ENCODE measurements around the gene PPP2R2D.

PPP2R2D gene

DNA sequence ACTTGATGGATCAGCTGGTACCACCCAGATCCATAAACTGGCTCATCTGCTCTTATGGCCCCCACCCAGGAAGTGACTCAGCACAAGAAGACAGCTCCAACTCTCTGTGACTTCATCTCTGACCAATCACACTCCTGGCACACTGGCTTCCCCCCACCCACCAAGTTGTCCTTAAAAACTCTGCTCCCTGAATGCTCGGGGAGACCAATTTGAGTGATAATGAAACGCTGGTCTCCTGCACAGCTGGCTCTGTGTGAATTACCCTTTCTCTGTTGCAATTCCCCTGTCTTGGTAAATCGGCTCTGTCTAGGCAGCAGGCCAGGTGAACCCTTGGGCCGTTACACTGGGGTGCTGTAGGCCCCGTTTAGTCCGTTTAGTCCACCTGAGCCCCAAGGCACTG, 104.3 kb downstream of the PPP2R2D start:
- TF ChIP-seq CSDC2 (CRISPR knock-in tag; IDR thresholded peaks at IDR 0.05) (no peak), PPARA (CRISPR knock-in tag; IDR thresholded peaks at IDR 0.05; ENCODE audit: borderline replicate concordance) (no peak), ZFP30 (CRISPR knock-in tag; IDR thresholded peaks at IDR 0.05) (no peak), ESRRG (CRISPR knock-in tag; IDR thresholded peaks at IDR 0.05) (no peak), ZNF565 (CRISPR knock-in tag; conservative IDR thresholded peaks at IDR 0.05; ENCODE audit: low read depth) (no peak), ZC3H10 (CRISPR knock-in tag; IDR thresholded peaks at IDR 0.05) (no peak), SNAI2 (CRISPR knock-in tag; IDR thresholded peaks at IDR 0.05) (no peak), TCF4 (CRISPR knock-in tag; IDR thresholded peaks at IDR 0.05; ENCODE audit: borderline replicate concordance) (no peak), ISL1 (CRISPR knock-in tag; IDR thresholded peaks at IDR 0.05) (no peak), OSR1 (CRISPR knock-in tag; IDR thresholded peaks at IDR 0.05) (no peak)
- TF ChIP-seq, protein P1, sequence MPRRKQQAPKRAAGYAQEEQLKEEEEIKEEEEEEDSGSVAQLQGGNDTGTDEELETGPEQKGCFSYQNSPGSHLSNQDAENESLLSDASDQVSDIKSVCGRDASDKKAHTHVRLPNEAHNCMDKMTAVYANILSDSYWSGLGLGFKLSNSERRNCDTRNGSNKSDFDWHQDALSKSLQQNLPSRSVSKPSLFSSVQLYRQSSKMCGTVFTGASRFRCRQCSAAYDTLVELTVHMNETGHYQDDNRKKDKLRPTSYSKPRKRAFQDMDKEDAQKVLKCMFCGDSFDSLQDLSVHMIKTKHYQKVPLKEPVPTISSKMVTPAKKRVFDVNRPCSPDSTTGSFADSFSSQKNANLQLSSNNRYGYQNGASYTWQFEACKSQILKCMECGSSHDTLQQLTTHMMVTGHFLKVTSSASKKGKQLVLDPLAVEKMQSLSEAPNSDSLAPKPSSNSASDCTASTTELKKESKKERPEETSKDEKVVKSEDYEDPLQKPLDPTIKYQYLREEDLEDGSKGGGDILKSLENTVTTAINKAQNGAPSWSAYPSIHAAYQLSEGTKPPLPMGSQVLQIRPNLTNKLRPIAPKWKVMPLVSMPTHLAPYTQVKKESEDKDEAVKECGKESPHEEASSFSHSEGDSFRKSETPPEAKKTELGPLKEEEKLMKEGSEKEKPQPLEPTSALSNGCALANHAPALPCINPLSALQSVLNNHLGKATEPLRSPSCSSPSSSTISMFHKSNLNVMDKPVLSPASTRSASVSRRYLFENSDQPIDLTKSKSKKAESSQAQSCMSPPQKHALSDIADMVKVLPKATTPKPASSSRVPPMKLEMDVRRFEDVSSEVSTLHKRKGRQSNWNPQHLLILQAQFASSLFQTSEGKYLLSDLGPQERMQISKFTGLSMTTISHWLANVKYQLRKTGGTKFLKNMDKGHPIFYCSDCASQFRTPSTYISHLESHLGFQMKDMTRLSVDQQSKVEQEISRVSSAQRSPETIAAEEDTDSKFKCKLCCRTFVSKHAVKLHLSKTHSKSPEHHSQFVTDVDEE (CRISPR knock-in tag; IDR thresholded peaks at IDR 0.05) = no peak
- TF ChIP-seq, protein P2, sequence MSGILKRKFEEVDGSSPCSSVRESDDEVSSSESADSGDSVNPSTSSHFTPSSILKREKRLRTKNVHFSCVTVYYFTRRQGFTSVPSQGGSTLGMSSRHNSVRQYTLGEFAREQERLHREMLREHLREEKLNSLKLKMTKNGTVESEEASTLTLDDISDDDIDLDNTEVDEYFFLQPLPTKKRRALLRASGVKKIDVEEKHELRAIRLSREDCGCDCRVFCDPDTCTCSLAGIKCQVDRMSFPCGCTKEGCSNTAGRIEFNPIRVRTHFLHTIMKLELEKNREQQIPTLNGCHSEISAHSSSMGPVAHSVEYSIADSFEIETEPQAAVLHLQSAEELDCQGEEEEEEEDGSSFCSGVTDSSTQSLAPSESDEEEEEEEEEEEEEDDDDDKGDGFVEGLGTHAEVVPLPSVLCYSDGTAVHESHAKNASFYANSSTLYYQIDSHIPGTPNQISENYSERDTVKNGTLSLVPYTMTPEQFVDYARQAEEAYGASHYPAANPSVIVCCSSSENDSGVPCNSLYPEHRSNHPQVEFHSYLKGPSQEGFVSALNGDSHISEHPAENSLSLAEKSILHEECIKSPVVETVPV (CRISPR knock-in tag; IDR thresholded peaks at IDR 0.05) = no peak
- TF ChIP-seq, protein P3, sequence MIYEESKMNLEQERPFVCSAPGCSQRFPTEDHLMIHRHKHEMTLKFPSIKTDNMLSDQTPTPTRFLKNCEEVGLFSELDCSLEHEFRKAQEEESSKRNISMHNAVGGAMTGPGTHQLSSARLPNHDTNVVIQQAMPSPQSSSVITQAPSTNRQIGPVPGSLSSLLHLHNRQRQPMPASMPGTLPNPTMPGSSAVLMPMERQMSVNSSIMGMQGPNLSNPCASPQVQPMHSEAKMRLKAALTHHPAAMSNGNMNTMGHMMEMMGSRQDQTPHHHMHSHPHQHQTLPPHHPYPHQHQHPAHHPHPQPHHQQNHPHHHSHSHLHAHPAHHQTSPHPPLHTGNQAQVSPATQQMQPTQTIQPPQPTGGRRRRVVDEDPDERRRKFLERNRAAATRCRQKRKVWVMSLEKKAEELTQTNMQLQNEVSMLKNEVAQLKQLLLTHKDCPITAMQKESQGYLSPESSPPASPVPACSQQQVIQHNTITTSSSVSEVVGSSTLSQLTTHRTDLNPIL (CRISPR knock-in tag; IDR thresholded peaks at IDR 0.05; ENCODE audit: low read depth) = no peak
- TF ChIP-seq, protein P4, sequence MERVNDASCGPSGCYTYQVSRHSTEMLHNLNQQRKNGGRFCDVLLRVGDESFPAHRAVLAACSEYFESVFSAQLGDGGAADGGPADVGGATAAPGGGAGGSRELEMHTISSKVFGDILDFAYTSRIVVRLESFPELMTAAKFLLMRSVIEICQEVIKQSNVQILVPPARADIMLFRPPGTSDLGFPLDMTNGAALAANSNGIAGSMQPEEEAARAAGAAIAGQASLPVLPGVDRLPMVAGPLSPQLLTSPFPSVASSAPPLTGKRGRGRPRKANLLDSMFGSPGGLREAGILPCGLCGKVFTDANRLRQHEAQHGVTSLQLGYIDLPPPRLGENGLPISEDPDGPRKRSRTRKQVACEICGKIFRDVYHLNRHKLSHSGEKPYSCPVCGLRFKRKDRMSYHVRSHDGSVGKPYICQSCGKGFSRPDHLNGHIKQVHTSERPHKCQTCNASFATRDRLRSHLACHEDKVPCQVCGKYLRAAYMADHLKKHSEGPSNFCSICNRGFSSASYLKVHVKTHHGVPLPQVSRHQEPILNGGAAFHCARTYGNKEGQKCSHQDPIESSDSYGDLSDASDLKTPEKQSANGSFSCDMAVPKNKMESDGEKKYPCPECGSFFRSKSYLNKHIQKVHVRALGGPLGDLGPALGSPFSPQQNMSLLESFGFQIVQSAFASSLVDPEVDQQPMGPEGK (CRISPR knock-in tag; IDR thresholded peaks at IDR 0.05; ENCODE audit: borderline replicate concordance) = no peak
- no peak for ATAC-seq

DNA sequence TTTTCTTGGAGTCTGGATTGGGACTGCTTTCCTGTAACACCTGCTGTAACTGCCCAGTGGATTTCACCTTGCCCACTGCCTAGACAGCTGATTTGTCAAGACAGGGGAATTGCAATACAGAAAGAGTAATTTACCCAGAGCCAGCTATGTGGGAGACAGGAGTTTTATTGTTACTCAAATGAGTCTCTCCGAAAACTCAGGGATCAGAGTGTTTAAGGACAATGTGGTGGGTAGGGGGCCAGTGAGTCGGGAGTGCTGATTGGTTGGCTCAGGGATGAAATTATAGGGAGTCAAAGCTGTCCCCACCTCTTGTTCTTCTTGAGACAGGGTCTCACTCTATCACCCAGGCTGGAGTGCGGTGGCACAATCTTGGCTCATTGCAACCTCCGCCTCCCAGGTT, 106.2 kb downstream of the PPP2R2D start:
- no peak for ATAC-seq
- TF ChIP-seq PPARA (CRISPR knock-in tag; IDR thresholded peaks at IDR 0.05; ENCODE audit: borderline replicate concordance) (no peak), ARNTL (CRISPR knock-in tag; IDR thresholded peaks at IDR 0.05; ENCODE audit: borderline replicate concordance, low read depth) (no peak), ZNF8 (CRISPR knock-in tag; IDR thresholded peaks at IDR 0.05) (no peak), RARB (CRISPR knock-in tag; IDR thresholded peaks at IDR 0.05) (no peak), ZC3H10 (CRISPR knock-in tag; IDR thresholded peaks at IDR 0.05) (no peak), ISL1 (CRISPR knock-in tag; IDR thresholded peaks at IDR 0.05) (no peak), SNAI2 (CRISPR knock-in tag; IDR thresholded peaks at IDR 0.05) (no peak), ZNF565 (CRISPR knock-in tag; conservative IDR thresholded peaks at IDR 0.05; ENCODE audit: low read depth) (no peak)

DNA sequence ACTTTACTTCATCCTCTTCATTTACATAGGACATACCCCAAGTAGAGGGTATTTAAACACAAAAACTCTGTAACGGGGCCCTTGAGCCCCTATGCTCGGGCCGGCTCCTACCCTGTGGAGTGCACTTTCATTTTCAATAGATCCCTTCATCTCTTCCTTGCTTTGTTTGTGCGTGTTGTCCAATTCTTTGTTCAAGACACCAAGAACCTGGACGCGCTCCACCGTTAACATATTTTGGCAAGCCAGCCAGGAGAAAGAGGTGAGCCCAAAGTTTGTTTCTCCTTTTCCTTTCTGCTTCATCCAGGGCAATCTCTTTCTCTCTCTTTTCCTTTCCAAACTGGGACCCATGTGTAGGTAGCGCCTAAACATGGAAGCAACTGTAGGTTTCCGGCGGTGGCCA, 106.9 kb downstream of the PPP2R2D start:
- TF ChIP-seq ZFP3 (CRISPR knock-in tag; IDR thresholded peaks at IDR 0.05) (no peak), ZNF565 (CRISPR knock-in tag; conservative IDR thresholded peaks at IDR 0.05; ENCODE audit: low read depth) (no peak), ISL1 (CRISPR knock-in tag; IDR thresholded peaks at IDR 0.05) (no peak), ZFP30 (CRISPR knock-in tag; IDR thresholded peaks at IDR 0.05) (no peak), OSR1 (CRISPR knock-in tag; IDR thresholded peaks at IDR 0.05) (no peak), TCF4 (CRISPR knock-in tag; IDR thresholded peaks at IDR 0.05; ENCODE audit: borderline replicate concordance) (no peak), ZC3H10 (CRISPR knock-in tag; IDR thresholded peaks at IDR 0.05) (no peak), PPARA (CRISPR knock-in tag; IDR thresholded peaks at IDR 0.05; ENCODE audit: borderline replicate concordance) (no peak), ARNTL (CRISPR knock-in tag; IDR thresholded peaks at IDR 0.05; ENCODE audit: borderline replicate concordance, low read depth) (no peak), CSDC2 (CRISPR knock-in tag; IDR thresholded peaks at IDR 0.05) (no peak), RARB (CRISPR knock-in tag; IDR thresholded peaks at IDR 0.05) (no peak), ESRRG (CRISPR knock-in tag; IDR thresholded peaks at IDR 0.05) (no peak), ZNF70 (CRISPR knock-in tag; IDR thresholded peaks at IDR 0.05) (no peak), GLIS3 (CRISPR knock-in tag; IDR thresholded peaks at IDR 0.05) (no peak), BACH2 (CRISPR knock-in tag; IDR thresholded peaks at IDR 0.05; ENCODE audit: borderline replicate concordance) (no peak), ZNF8 (CRISPR knock-in tag; IDR thresholded peaks at IDR 0.05) (no peak), TOX (CRISPR knock-in tag; IDR thresholded peaks at IDR 0.05; ENCODE audit: borderline replicate concordance) (no peak)
- TF ChIP-seq, protein P1 (CRISPR knock-in tag; IDR thresholded peaks at IDR 0.05) = no peak
- TF ChIP-seq, protein P5, sequence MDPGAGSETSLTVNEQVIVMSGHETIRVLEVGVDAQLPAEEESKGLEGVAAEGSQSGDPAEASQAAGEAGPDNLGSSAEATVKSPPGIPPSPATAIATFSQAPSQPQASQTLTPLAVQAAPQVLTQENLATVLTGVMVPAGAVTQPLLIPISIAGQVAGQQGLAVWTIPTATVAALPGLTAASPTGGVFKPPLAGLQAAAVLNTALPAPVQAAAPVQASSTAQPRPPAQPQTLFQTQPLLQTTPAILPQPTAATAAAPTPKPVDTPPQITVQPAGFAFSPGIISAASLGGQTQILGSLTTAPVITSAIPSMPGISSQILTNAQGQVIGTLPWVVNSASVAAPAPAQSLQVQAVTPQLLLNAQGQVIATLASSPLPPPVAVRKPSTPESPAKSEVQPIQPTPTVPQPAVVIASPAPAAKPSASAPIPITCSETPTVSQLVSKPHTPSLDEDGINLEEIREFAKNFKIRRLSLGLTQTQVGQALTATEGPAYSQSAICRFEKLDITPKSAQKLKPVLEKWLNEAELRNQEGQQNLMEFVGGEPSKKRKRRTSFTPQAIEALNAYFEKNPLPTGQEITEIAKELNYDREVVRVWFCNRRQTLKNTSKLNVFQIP (CRISPR knock-in tag; IDR thresholded peaks at IDR 0.05; ENCODE audit: borderline replicate concordance, low read depth) = no peak
- ATAC-seq = no peak

All from SK-N-SH treated with all-trans-retinoic acid at 6 μM for 48 hours (cell line).